CD4-positive, alpha-beta T cell (primary cell): ENCODE measurements around the gene CPB1. TPM values are rescaled to one million over a fixed set of nuclear protein-coding genes. Genes with fewer than 3 reads are reported as not detected.

Source experiments
- ATAC-seq: fragments of 200-7000 bp; cut with Tn5 transposase; one replicate; pipeline ENCODE4 v1.10.0; 2022; ENCODE audit warnings: mild to moderate bottlenecking; ENCODE audit not compliant: poor library complexity
- CTCF ChIA-PET: fragments of 350-600 bp; sonication (Branson Sonifier 250); formaldehyde crosslinking; loops from one replicate; lab custom pipeline; 2021; ENCODE audit warnings: antibody characterized with exemption, inconsistent platforms; lab: Charles Lee
- POLR2A ChIA-PET: fragments of 350-600 bp; sonication (Branson Sonifier 250); formaldehyde crosslinking; loops from one replicate; lab custom pipeline; 2021; ENCODE audit warnings: antibody characterized with exemption, inconsistent platforms; lab: Charles Lee
- DNase-seq, 14 experiments: peaks; one replicate each; pipeline ENCODE4 v3.0.0-alpha.2; 2013 to 2020; ENCODE audit warnings: mixed read lengths in 2 of 14
- H3K27ac ChIP-seq, 2 donors: one replicate each; pipeline versions ENCODE4 v1.5.1 to v1.7.0; 2013; ENCODE audit warnings: low read length in 2 of 2, low read depth in 1 of 2, mild to moderate bottlenecking in 1 of 2
- H3K27me3 ChIP-seq, 2 experiments: 1 replicate in 1 of 2; 2 replicates in 1 of 2; pipeline versions ENCODE4 v1.6.1 to v1.7.0; 2013; ENCODE audit warnings: low read length in 2 of 2, control low read depth in 1 of 2, mild to moderate bottlenecking in 1 of 2, moderate library complexity in 1 of 2; ENCODE audit not compliant: insufficient read depth in 2 of 2, control insufficient read depth in 1 of 2
- H3K36me3 ChIP-seq: one replicate; pipeline ENCODE4 v1.6.1; 2013; ENCODE audit warnings: low read length, control low read depth; ENCODE audit not compliant: insufficient read depth
- H3K4me1 ChIP-seq: one replicate; pipeline ENCODE4 v1.6.1; 2013; ENCODE audit warnings: low read length, control low read depth; ENCODE audit not compliant: insufficient read depth
- H3K4me3 ChIP-seq: one replicate; pipeline ENCODE4 v1.5.1; 2013; ENCODE audit warnings: mild to moderate bottlenecking, low read length, moderate library complexity
- H3K9me3 ChIP-seq, 2 experiments: 1 replicate in 1 of 2; 2 replicates in 1 of 2; pipeline versions ENCODE4 v1.6.1 to v1.7.0; 2013; ENCODE audit warnings: low read length in 2 of 2, mild to moderate bottlenecking in 2 of 2, control low read depth in 1 of 2, moderate library complexity in 1 of 2; ENCODE audit not compliant: control insufficient read depth in 1 of 2, insufficient read depth in 1 of 2
- H3K27ac Mint-ChIP-seq: one replicate; pipeline ENCODE4 v1.8.0; 2020; ENCODE audit warnings: mixed read lengths
- H3K27me3 Mint-ChIP-seq: one replicate; pipeline ENCODE4 v1.8.0; 2021; ENCODE audit warnings: mixed read lengths
- H3K36me3 Mint-ChIP-seq: one replicate; pipeline ENCODE4 v1.8.0; 2021; ENCODE audit warnings: low read depth, mixed read lengths
- H3K4me1 Mint-ChIP-seq: one replicate; pipeline ENCODE4 v1.8.0; 2021; ENCODE audit warnings: low read depth, mixed read lengths
- H3K4me3 Mint-ChIP-seq: one replicate; pipeline ENCODE4 v1.8.0; 2020; ENCODE audit warnings: mild to moderate bottlenecking, mixed read lengths
- H3K9me3 Mint-ChIP-seq: one replicate; pipeline ENCODE4 v1.8.0; 2020; ENCODE audit warnings: mixed read lengths
- intact Hi-C, 2 experiments: fragments of 100-400 bp; cut with DNase I in 1 of 2; cut with micrococcal nuclease in 1 of 2; formaldehyde crosslinking; loops; one replicate each; pipeline versions ENCODE4 v1.15.1 to v1.9.0; 2023 to 2025; cut with DNase I, micrococcal nuclease
- total RNA-seq, 174 experiments: library from RNA in 2 of 174; stranded (reverse) in 2 of 174; gene quantifications; one replicate each; pipeline ENCODE4 v1.2.3 and lab custom pipeline; 2021 to 2026
- TF ChIP-seq, protein P1 (sequence below): fragments of 200-600 bp; IDR thresholded peaks from one replicate; pipeline ENCODE4 v1.8.0; 2022; ENCODE audit warnings: antibody characterized with exemption, mild to moderate bottlenecking

The CPB1 gene
- total RNA-seq, 2 experiments from 2014 or later: not detected

- no peak overlapping the region for H3K27ac Mint-ChIP-seq
- intact Hi-C loops: no loop called here
- no peaks in the 10 kb centered on the region for H3K4me1 Mint-ChIP-seq
- H3K9me3 Mint-ChIP-seq: no peaks in the 10 kb centered on the region
- TF ChIP-seq, protein P1, sequence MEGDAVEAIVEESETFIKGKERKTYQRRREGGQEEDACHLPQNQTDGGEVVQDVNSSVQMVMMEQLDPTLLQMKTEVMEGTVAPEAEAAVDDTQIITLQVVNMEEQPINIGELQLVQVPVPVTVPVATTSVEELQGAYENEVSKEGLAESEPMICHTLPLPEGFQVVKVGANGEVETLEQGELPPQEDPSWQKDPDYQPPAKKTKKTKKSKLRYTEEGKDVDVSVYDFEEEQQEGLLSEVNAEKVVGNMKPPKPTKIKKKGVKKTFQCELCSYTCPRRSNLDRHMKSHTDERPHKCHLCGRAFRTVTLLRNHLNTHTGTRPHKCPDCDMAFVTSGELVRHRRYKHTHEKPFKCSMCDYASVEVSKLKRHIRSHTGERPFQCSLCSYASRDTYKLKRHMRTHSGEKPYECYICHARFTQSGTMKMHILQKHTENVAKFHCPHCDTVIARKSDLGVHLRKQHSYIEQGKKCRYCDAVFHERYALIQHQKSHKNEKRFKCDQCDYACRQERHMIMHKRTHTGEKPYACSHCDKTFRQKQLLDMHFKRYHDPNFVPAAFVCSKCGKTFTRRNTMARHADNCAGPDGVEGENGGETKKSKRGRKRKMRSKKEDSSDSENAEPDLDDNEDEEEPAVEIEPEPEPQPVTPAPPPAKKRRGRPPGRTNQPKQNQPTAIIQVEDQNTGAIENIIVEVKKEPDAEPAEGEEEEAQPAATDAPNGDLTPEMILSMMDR: no peak
- DNase-seq: no peak
- no peak overlapping the region for H3K27ac ChIP-seq
- no peak for ATAC-seq
- no peaks in the 10 kb centered on the region for H3K4me1 ChIP-seq
- no peaks in the 10 kb centered on the region for H3K36me3 ChIP-seq
- ChIA-PET CTCF (no interaction called here), POLR2A (no interaction called here)
- no peaks in the 10 kb centered on the region for H3K36me3 Mint-ChIP-seq
- H3K9me3 ChIP-seq: no peaks in the 10 kb centered on the region
- peaks cover 12% of the 10 kb centered on the region for H3K27me3 Mint-ChIP-seq
- no peak overlapping the region for H3K4me3 Mint-ChIP-seq
- H3K4me3 ChIP-seq: no peak overlapping the region
- H3K27me3 ChIP-seq: no peaks in the 10 kb centered on the region
Observed at GRCh38 chr3:148856384-148856783, 28.8 kb downstream of the CPB1 start.

- no peaks in the 10 kb centered on the region for H3K4me1 ChIP-seq
- no peaks in the 10 kb centered on the region for H3K4me1 Mint-ChIP-seq
- POLR2A ChIA-PET: interaction anchor here (0.6 kb wide), 1 partner anchor 103 kb away, joined by 3 read pairs; no protein-coding TSS in a partner anchor
- TF ChIP-seq, protein P1: no peak
- H3K4me3 Mint-ChIP-seq: no peak overlapping the region
- no peaks in the 10 kb centered on the region for H3K36me3 Mint-ChIP-seq
- no peak for ATAC-seq
- H3K9me3 Mint-ChIP-seq: no peaks in the 10 kb centered on the region
- intact Hi-C loops: no loop called here
- H3K27ac ChIP-seq: no peak overlapping the region
- CTCF ChIA-PET: interaction anchor here (0.6 kb wide), 1 partner anchor 94 kb away, joined by 3 read pairs; no protein-coding TSS in a partner anchor
- no peak overlapping the region for H3K4me3 ChIP-seq
- H3K27me3 ChIP-seq: peaks cover 0 to 5% of the 10 kb centered on the region in 2 experiments
- H3K27ac Mint-ChIP-seq: no peak overlapping the region
- DNase-seq: no peak
- H3K27me3 Mint-ChIP-seq: peaks cover 11% of the 10 kb centered on the region
- no peaks in the 10 kb centered on the region for H3K9me3 ChIP-seq
- no peaks in the 10 kb centered on the region for H3K36me3 ChIP-seq
Observed at GRCh38 chr3:148857316-148857715, 29.7 kb downstream of the CPB1 start.

DNA sequence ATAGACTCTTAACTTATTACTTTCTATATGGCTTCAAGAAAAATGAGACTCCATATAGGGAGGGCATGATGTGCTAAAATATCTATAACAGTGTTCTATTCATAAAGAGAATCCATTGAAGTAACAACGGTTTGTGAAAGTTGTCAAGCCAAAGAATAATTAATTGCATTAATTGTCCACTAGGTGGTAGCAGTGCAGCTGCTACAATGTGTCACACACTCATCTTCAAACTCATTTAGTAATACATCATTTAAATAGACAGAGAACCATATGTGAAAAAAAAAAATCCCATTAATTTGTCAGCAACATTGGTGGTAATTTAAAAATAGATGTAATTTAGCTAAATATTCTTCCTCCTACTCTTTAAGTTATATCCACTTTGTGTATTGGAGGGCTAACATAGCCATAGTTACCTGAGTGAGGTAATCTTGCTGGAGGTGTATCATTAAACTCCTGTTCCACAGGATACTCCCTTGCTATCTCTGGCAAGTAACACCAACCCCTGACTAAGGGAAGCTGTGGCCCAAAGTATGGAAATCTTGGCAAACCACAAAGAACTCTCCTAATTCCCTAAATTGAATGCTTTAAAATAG is 33.8 kb downstream of the CPB1 start:
- no peak for ATAC-seq
- peaks cover 18% of the 10 kb centered on the region for H3K27me3 Mint-ChIP-seq
- TF ChIP-seq, protein P1: peak; percentile 74

More for the DNA sequence above, 33.8 kb downstream of the CPB1 start:
- Histone ChIP-seq H3K9me3 (no peaks in the 10 kb centered on the region), H3K27me3 (peaks cover 5 to 12% of the 10 kb centered on the region in 2 experiments), H3K27ac (no peak overlapping the region), H3K36me3 (no peaks in the 10 kb centered on the region), H3K4me3 (no peak overlapping the region), H3K4me1 (no peaks in the 10 kb centered on the region)
- POLR2A ChIA-PET: no interaction called here
- Mint-ChIP-seq H3K9me3 (no peaks in the 10 kb centered on the region), H3K4me3 (no peak overlapping the region), H3K27ac (no peak overlapping the region), H3K36me3 (no peaks in the 10 kb centered on the region), H3K4me1 (no peaks in the 10 kb centered on the region)
- CTCF ChIA-PET: interaction anchor here (0.9 to 1.1 kb wide), 2 partner anchors 18 to 83 kb away, joined by 3 read pairs; no protein-coding TSS in a partner anchor
- DNase-seq: peak in 3 of 14 experiments; percentile 27 to 54 (median 51)
- intact Hi-C loops: loop anchor here in 1 of 2 experiments (1.0 kb wide), 2 partner anchors 82 to 412 kb away; no protein-coding TSS in a partner anchor
